GM08714 (cell line): ENCODE measurements around the gene PMP22.

ENCODE experiments used
- H3K4me3 ChIP-seq: fragments of 200-500 bp; sonication (Bioruptor generic); 2 replicates; pipeline ENCODE4 v1.5.1; 2014; ENCODE audit warnings: mild to moderate bottlenecking, low read length, inconsistent platforms
- ZNF274 ChIP-seq: IDR thresholded peaks from 2 replicates; pipeline ENCODE4 v1.6.1; 2012; ENCODE audit warnings: mild to moderate bottlenecking, low read depth, low read length

PMP22 gene

DNA sequence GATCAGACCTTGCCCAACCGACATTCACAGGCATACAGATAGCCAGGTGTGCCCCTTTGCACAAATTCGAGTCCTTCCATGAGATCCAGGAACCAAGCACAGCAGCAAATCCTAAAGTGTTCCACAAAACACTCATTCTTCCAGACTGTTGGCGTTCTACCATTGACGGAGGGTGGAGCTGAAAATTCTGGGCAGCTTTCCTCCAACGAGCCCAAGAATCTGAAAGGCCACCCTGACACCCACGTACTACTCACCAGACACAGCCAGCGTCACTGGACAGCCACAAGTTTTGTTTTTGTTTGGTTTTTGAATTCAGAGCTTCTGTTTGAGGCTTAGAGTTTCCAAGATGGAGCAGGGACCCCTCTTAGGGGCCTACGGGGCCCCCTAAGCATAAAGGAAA is 83.8 kb downstream of the PMP22 start:
- no peak overlapping the region for H3K4me3 ChIP-seq
- TF ChIP-seq ZNF274: no peak

DNA sequence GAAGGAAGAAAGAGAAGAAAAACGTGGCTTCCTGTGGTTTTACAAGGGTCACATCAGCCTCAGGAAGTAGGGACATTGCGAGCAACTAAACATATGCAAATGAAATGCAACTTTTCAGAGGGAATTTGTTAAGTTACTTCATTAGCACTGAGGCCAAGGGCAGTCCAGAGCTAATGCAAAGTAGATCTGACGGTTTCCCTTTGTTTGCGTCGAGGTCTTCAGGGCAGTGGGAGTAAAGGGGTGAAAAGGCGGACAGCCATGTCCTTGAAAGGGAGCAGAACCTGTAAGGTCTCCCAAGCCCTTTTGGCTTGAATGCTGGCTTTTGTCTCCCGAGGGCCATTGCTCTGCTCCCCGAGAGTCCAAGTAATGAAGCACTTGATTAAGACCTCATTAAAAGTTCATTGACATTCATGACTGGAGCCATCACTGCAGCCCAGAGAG is 85.0 kb downstream of the PMP22 start:
- H3K4me3 ChIP-seq: no peak overlapping the region
- no peak for TF ChIP-seq ZNF274
